ENCODE measurements around the gene COL6A2. TPM values are rescaled to one million over a fixed set of nuclear protein-coding genes. Genes with fewer than 3 reads are reported as not detected.
"Not testable (repeated sequence)": the region's sequence is repeated elsewhere in the genome, so short reads cannot be mapped to it uniquely, and the experiment has no call there.

COL6A2 gene
- total RNA-seq, 1 experiment from 2014 or later, result 111 TPM

DNA sequence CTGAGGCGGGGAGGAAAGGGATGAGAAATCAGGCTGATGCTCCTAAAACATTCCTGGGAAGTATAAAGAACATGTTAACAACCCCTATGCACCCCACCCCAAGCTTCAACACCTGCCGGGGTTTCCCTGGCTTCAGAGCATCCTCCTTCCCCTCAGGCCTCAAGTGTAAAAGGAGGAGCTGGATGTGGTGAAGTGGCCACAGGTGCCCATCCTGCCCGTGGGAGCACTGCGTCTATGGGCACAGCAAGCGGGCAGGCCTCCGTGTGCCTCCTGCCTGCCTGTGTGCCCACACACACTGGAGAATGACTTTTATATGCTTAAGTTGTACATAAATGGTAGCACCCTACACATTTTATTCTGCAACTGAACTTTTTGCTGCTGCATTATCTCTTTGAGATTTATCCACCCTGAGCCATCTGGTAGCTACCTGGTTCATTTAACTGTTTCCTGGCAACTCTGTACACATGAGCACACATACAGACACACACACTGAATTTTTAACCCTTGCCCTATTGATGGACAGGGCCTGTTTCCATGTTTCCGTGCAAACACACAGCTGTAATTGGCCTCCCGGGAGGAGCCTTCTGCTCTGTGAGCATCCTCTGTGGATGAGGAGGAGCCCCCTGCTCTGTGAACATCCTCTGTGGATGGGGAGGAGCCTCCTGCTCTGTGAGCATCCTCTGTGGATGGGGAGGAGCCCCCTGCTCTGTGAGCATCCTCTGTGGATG, 70.9 kb downstream of the COL6A2 start:
- H3K4me1 Mint-ChIP-seq, result no peaks in the 10 kb centered on the region
- no peak for DNase-seq (ENCODE audit: low spot score)
- ATAC-seq, result no peak
- no peak for TF ChIP-seq ZNF423 (CRISPR knock-in tag; IDR thresholded peaks at IDR 0.05)
- no peak for TF ChIP-seq TCF7 (CRISPR knock-in tag; IDR thresholded peaks at IDR 0.05; ENCODE audit: low read depth)
- no peak for TF ChIP-seq NFE2L1 (CRISPR knock-in tag; IDR thresholded peaks at IDR 0.05)
- TF ChIP-seq, protein P1, sequence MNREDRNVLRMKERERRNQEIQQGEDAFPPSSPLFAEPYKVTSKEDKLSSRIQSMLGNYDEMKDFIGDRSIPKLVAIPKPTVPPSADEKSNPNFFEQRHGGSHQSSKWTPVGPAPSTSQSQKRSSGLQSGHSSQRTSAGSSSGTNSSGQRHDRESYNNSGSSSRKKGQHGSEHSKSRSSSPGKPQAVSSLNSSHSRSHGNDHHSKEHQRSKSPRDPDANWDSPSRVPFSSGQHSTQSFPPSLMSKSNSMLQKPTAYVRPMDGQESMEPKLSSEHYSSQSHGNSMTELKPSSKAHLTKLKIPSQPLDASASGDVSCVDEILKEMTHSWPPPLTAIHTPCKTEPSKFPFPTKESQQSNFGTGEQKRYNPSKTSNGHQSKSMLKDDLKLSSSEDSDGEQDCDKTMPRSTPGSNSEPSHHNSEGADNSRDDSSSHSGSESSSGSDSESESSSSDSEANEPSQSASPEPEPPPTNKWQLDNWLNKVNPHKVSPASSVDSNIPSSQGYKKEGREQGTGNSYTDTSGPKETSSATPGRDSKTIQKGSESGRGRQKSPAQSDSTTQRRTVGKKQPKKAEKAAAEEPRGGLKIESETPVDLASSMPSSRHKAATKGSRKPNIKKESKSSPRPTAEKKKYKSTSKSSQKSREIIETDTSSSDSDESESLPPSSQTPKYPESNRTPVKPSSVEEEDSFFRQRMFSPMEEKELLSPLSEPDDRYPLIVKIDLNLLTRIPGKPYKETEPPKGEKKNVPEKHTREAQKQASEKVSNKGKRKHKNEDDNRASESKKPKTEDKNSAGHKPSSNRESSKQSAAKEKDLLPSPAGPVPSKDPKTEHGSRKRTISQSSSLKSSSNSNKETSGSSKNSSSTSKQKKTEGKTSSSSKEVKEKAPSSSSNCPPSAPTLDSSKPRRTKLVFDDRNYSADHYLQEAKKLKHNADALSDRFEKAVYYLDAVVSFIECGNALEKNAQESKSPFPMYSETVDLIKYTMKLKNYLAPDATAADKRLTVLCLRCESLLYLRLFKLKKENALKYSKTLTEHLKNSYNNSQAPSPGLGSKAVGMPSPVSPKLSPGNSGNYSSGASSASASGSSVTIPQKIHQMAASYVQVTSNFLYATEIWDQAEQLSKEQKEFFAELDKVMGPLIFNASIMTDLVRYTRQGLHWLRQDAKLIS (CRISPR knock-in tag; IDR thresholded peaks at IDR 0.05; ENCODE audit: borderline replicate concordance), result no peak
- no peak for TF ChIP-seq ETV6 (CRISPR knock-in tag; IDR thresholded peaks at IDR 0.05)
- TF ChIP-seq, protein P2, sequence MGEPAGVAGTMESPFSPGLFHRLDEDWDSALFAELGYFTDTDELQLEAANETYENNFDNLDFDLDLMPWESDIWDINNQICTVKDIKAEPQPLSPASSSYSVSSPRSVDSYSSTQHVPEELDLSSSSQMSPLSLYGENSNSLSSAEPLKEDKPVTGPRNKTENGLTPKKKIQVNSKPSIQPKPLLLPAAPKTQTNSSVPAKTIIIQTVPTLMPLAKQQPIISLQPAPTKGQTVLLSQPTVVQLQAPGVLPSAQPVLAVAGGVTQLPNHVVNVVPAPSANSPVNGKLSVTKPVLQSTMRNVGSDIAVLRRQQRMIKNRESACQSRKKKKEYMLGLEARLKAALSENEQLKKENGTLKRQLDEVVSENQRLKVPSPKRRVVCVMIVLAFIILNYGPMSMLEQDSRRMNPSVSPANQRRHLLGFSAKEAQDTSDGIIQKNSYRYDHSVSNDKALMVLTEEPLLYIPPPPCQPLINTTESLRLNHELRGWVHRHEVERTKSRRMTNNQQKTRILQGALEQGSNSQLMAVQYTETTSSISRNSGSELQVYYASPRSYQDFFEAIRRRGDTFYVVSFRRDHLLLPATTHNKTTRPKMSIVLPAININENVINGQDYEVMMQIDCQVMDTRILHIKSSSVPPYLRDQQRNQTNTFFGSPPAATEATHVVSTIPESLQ (CRISPR knock-in tag; IDR thresholded peaks at IDR 0.05), result no peak
- TF ChIP-seq ZNF232 (CRISPR knock-in tag; IDR thresholded peaks at IDR 0.05), result no peak
- no peak for TF ChIP-seq NFATC4 (CRISPR knock-in tag; IDR thresholded peaks at IDR 0.05)
- TF ChIP-seq, protein P3, sequence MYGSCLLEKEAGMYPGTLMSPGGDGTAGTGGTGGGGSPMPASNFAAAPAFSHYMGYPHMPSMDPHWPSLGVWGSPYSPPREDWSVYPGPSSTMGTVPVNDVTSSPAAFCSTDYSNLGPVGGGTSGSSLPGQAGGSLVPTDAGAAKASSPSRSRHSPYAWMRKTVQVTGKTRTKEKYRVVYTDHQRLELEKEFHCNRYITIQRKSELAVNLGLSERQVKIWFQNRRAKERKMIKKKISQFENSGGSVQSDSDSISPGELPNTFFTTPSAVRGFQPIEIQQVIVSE (CRISPR knock-in tag; IDR thresholded peaks at IDR 0.05; ENCODE audit: borderline replicate concordance), result no peak
- TF ChIP-seq, protein P4, sequence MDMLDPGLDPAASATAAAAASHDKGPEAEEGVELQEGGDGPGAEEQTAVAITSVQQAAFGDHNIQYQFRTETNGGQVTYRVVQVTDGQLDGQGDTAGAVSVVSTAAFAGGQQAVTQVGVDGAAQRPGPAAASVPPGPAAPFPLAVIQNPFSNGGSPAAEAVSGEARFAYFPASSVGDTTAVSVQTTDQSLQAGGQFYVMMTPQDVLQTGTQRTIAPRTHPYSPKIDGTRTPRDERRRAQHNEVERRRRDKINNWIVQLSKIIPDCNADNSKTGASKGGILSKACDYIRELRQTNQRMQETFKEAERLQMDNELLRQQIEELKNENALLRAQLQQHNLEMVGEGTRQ (CRISPR knock-in tag; IDR thresholded peaks at IDR 0.05), result no peak
- TF ChIP-seq, protein P5, sequence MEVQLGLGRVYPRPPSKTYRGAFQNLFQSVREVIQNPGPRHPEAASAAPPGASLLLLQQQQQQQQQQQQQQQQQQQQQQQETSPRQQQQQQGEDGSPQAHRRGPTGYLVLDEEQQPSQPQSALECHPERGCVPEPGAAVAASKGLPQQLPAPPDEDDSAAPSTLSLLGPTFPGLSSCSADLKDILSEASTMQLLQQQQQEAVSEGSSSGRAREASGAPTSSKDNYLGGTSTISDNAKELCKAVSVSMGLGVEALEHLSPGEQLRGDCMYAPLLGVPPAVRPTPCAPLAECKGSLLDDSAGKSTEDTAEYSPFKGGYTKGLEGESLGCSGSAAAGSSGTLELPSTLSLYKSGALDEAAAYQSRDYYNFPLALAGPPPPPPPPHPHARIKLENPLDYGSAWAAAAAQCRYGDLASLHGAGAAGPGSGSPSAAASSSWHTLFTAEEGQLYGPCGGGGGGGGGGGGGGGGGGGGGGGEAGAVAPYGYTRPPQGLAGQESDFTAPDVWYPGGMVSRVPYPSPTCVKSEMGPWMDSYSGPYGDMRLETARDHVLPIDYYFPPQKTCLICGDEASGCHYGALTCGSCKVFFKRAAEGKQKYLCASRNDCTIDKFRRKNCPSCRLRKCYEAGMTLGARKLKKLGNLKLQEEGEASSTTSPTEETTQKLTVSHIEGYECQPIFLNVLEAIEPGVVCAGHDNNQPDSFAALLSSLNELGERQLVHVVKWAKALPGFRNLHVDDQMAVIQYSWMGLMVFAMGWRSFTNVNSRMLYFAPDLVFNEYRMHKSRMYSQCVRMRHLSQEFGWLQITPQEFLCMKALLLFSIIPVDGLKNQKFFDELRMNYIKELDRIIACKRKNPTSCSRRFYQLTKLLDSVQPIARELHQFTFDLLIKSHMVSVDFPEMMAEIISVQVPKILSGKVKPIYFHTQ (CRISPR knock-in tag; IDR thresholded peaks at IDR 0.05), result no peak
- TF ChIP-seq, protein P6, sequence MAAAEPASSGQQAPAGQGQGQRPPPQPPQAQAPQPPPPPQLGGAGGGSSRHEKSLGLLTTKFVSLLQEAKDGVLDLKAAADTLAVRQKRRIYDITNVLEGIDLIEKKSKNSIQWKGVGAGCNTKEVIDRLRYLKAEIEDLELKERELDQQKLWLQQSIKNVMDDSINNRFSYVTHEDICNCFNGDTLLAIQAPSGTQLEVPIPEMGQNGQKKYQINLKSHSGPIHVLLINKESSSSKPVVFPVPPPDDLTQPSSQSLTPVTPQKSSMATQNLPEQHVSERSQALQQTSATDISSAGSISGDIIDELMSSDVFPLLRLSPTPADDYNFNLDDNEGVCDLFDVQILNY (CRISPR knock-in tag; IDR thresholded peaks at IDR 0.05), result no peak
- TF ChIP-seq SMAD4 (CRISPR knock-in tag; IDR thresholded peaks at IDR 0.05), result no peak
- no peak for TF ChIP-seq OVOL2 (CRISPR knock-in tag; IDR thresholded peaks at IDR 0.05; ENCODE audit: borderline replicate concordance)
- TF ChIP-seq, protein P7, sequence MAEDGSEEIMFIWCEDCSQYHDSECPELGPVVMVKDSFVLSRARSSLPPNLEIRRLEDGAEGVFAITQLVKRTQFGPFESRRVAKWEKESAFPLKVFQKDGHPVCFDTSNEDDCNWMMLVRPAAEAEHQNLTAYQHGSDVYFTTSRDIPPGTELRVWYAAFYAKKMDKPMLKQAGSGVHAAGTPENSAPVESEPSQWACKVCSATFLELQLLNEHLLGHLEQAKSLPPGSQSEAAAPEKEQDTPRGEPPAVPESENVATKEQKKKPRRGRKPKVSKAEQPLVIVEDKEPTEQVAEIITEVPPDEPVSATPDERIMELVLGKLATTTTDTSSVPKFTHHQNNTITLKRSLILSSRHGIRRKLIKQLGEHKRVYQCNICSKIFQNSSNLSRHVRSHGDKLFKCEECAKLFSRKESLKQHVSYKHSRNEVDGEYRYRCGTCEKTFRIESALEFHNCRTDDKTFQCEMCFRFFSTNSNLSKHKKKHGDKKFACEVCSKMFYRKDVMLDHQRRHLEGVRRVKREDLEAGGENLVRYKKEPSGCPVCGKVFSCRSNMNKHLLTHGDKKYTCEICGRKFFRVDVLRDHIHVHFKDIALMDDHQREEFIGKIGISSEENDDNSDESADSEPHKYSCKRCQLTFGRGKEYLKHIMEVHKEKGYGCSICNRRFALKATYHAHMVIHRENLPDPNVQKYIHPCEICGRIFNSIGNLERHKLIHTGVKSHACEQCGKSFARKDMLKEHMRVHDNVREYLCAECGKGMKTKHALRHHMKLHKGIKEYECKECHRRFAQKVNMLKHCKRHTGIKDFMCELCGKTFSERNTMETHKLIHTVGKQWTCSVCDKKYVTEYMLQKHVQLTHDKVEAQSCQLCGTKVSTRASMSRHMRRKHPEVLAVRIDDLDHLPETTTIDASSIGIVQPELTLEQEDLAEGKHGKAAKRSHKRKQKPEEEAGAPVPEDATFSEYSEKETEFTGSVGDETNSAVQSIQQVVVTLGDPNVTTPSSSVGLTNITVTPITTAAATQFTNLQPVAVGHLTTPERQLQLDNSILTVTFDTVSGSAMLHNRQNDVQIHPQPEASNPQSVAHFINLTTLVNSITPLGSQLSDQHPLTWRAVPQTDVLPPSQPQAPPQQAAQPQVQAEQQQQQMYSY (CRISPR knock-in tag; IDR thresholded peaks at IDR 0.05), result no peak
- no peaks in the 10 kb centered on the region for H3K27me3 Mint-ChIP-seq (ENCODE audit: low read depth)
- H3K4me3 Mint-ChIP-seq, result no peak overlapping the region
- POLR2A ChIA-PET, result interaction anchor here (0.6 kb wide), 1 partner anchor 141 kb away, joined by 5 read pairs; no protein-coding TSS in a partner anchor
- CTCF ChIA-PET, result no interaction called here
- H3K27ac Mint-ChIP-seq, result no peak overlapping the region
- no peaks in the 10 kb centered on the region for H3K9me3 Mint-ChIP-seq
- peaks cover 21% of the 10 kb centered on the region for H3K36me3 Mint-ChIP-seq

DNA sequence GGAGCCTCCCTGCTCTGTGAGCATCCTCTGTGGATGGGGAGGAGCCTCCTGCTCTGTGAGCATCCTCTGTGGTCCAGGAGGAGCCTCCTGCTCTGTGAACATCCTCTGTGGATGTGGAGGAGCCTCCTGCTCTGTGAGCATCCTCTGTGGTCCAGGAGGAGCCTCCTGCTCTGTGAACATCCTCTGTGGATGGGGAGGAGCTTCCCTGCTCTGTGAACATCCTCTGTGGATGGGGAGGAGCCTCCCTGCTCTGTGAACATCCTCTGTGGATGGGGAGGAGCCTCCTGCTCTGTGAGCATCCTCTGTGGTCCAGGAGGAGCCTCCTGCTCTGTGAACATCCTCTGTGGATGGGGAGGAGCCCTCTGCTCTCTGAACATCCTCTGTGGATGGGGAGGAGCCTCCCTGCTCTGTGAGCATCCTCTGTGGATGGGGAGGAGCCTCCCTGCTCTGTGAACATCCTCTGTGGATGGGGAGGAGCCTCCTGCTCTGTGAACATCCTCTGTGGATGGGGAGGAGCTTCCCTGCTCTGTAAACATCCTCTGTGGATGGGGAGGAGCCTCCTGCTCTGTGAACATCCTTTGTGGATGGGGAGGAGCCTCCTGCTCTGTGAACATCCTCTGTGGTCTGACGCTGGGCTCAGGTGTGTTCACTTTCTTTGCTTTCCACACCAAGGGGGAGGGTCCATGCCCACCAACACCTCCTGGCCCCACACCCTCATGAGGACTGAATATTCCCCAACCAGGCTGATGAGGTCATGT, 72.7 kb downstream of the COL6A2 start:
- H3K27me3 Mint-ChIP-seq (ENCODE audit: low read depth); H3K4me3 Mint-ChIP-seq; ATAC-seq; H3K4me1 Mint-ChIP-seq; H3K27ac Mint-ChIP-seq; CTCF ChIA-PET; DNase-seq (ENCODE audit: low spot score): not testable (repeated sequence)
- peaks cover 15% of the 10 kb centered on the region for H3K9me3 Mint-ChIP-seq
- H3K36me3 Mint-ChIP-seq, result peaks cover 21% of the 10 kb centered on the region
- POLR2A ChIA-PET, result interaction anchor here (0.6 kb wide), 1 partner anchor 210 kb away, joined by 5 read pairs; no protein-coding TSS in a partner anchor
